Keratinocyte (primary cell): ENCODE measurements around the gene SLC9A3. TPM values are rescaled to one million over a fixed set of nuclear protein-coding genes. Genes with fewer than 3 reads are reported as not detected.

Source experiments
- DNase-seq: peaks from one replicate; pipeline ENCODE4 v3.0.0-alpha.2; 2011; ENCODE audit warnings: low read depth, missing footprints, low spot score
- FAIRE-seq: peaks from 2 replicates; lab custom pipeline; 2011; peaks lifted over from hg19 to GRCh38; lab: Jason Lieb, UNC
- H2AFZ ChIP-seq: 2 replicates; pipeline ENCODE4 v1.6.0; 2012; ENCODE audit warnings: low read length, control low read depth, inconsistent platforms; ENCODE audit not compliant: control insufficient read depth
- H3K27ac ChIP-seq: 2 replicates; pipeline ENCODE4 v1.5.1; 2011; ENCODE audit warnings: low read length; ENCODE audit not compliant: control insufficient read depth, insufficient read depth
- H3K27me3 ChIP-seq: 3 replicates; pipeline ENCODE4 v1.6.0; 2011; ENCODE audit warnings: low read length; ENCODE audit not compliant: control insufficient read depth, insufficient read depth; ENCODE audit errors: extremely low read depth
- H3K36me3 ChIP-seq, 2 experiments: 2 replicates in 1 of 2; 3 replicates in 1 of 2; pipeline ENCODE4 v1.5.1; 2011; ENCODE audit warnings: low read length in 2 of 2, mild to moderate bottlenecking in 1 of 2; ENCODE audit not compliant: control insufficient read depth in 2 of 2, insufficient read depth in 2 of 2; ENCODE audit errors: extremely low read depth in 1 of 2
- H3K4me1 ChIP-seq: 3 replicates; pipeline ENCODE4 v1.5.1; 2011; ENCODE audit warnings: low read length; ENCODE audit not compliant: control insufficient read depth, insufficient read depth; ENCODE audit errors: extremely low read depth
- H3K4me2 ChIP-seq: 3 replicates; pipeline ENCODE4 v1.6.0; 2011; ENCODE audit warnings: low read depth, low read length; ENCODE audit not compliant: control insufficient read depth, insufficient read depth; ENCODE audit errors: extremely low read depth
- H3K4me3 ChIP-seq, 3 experiments: fragments of 200-600 bp in 1 of 3; sonication (generic) in 1 of 3; 2 replicates in 2 of 3; 3 replicates in 1 of 3; pipeline ENCODE4 v1.5.1; 2011 to 2016; ENCODE audit warnings: low read length in 3 of 3, mild to moderate bottlenecking in 3 of 3, control low read depth in 2 of 3, inconsistent platforms in 1 of 3, low read depth in 1 of 3, mixed read lengths in 1 of 3, mixed run types in 1 of 3, moderate library complexity in 1 of 3; ENCODE audit not compliant: control insufficient read depth in 2 of 3, insufficient read depth in 2 of 3; ENCODE audit errors: extremely low read depth in 1 of 3
- H3K79me2 ChIP-seq: 2 replicates; pipeline ENCODE4 v1.6.0; 2012; ENCODE audit warnings: low read length; ENCODE audit not compliant: control insufficient read depth, insufficient read depth
- H3K9ac ChIP-seq: 3 replicates; pipeline ENCODE4 v1.6.0; 2011; ENCODE audit warnings: low read length; ENCODE audit not compliant: control insufficient read depth, insufficient read depth; ENCODE audit errors: extremely low read depth
- H3K9me1 ChIP-seq: 3 replicates; pipeline ENCODE4 v1.6.0; 2011; ENCODE audit warnings: low read length; ENCODE audit not compliant: control insufficient read depth, insufficient read depth; ENCODE audit errors: extremely low read depth
- H3K9me3 ChIP-seq: 2 replicates; pipeline ENCODE4 v1.5.1; 2012; ENCODE audit warnings: low read depth, low read length; ENCODE audit not compliant: control insufficient read depth
- H4K20me1 ChIP-seq: 3 replicates; pipeline ENCODE4 v1.6.0; 2011; ENCODE audit warnings: low read length; ENCODE audit not compliant: control insufficient read depth, insufficient read depth; ENCODE audit errors: extremely low read depth
- CTCF ChIP-seq, 3 experiments: IDR thresholded peaks in 1 of 3; conservative IDR thresholded peaks in 1 of 3; optimal IDR thresholded peaks in 1 of 3; 2 replicates in 2 of 3; 3 replicates in 1 of 3; pipeline versions ENCODE3 to v1.5.1; 2011; ENCODE audit warnings: low read length in 3 of 3, mild to moderate bottlenecking in 3 of 3, moderate library complexity in 2 of 3, control low read depth in 1 of 3, inconsistent platforms in 1 of 3; ENCODE audit not compliant: insufficient read depth in 2 of 3; ENCODE audit errors: extremely low read depth in 1 of 3
- EZH2 ChIP-seq: IDR thresholded peaks from one replicate; pipeline ENCODE4 v1.6.1; 2012; ENCODE audit warnings: inconsistent platforms, mild to moderate bottlenecking, low read length, moderate library complexity
- dilution Hi-C: fragments of 300-500 bp; cut with MboI; formaldehyde crosslinking; loops from one replicate; pipeline ENCODE4 v1.7.0; 2020; ENCODE audit warnings: low sequenced_read_pairs; ENCODE audit not compliant: extremely low pct_ligation_motif_present
- polyA plus RNA-seq, 5 experiments: library from polyadenylated mRNA; depleted of rRNA in 3 of 5; stranded (reverse) in 3 of 5; stranded (forward) in 1 of 5; unstranded in 1 of 5; fragments of >200 nt; gene quantifications; 1 replicate in 1 of 5; 2 replicates in 3 of 5; 3 replicates in 1 of 5; pipeline versions ENCODE4 v1.2.1 to v1.2.3, GENCODE V29; 2011 to 2012; ENCODE audit warnings: missing spikeins in 2 of 5, low read depth in 1 of 5, low replicate concordance in 1 of 5

Gene SLC9A3
- polyA plus RNA-seq, 1 donor (not counting 4 experiments of a cell fraction or from before 2014, with no cell fraction given), result 0.55 TPM

GRCh38 chr5:479566-480319, 44.5 kb downstream of the SLC9A3 start:
- Histone ChIP-seq H3K4me2 (no peak overlapping the region), H3K4me3 (no peak overlapping the region), H3K36me3 (no peaks in the 10 kb centered on the region), H3K79me2 (no peaks in the 10 kb centered on the region), H3K9me3 (no peaks in the 10 kb centered on the region), H3K27me3 (peaks cover 33% of the 10 kb centered on the region), H2AFZ (no peak overlapping the region), H4K20me1 (no peaks in the 10 kb centered on the region), H3K4me1 (peaks cover 13% of the 10 kb centered on the region), H3K9ac (no peak overlapping the region), H3K9me1 (no peaks in the 10 kb centered on the region), H3K27ac (no peak overlapping the region)
- dilution Hi-C loops, result no loop called here
- DNase-seq, result no peak
- no peak for TF ChIP-seq CTCF (optimal IDR thresholded peaks at IDR 0.05 in 1 of 3, IDR thresholded peaks at IDR 0.05 in 1 of 3, conservative IDR thresholded peaks at IDR 0.05 in 1 of 3; ENCODE audit: extremely low read depth in 1 of 3, insufficient read depth in 2 of 3, low read length in 3 of 3)
- TF ChIP-seq EZH2, result no peak
- no peak for FAIRE-seq

GRCh38 chr5:478982-479535, 45.2 kb downstream of the SLC9A3 start:
- DNase-seq (no peak), FAIRE-seq (no peak)
- H3K9ac ChIP-seq, result no peak overlapping the region
- H3K4me1 ChIP-seq, result peaks cover 13% of the 10 kb centered on the region
- dilution Hi-C loops, result no loop called here
- H2AFZ ChIP-seq, result no peak overlapping the region
- H3K4me2 ChIP-seq, result no peak overlapping the region
- no peaks in the 10 kb centered on the region for H3K36me3 ChIP-seq
- no peak overlapping the region for H3K4me3 ChIP-seq
- no peaks in the 10 kb centered on the region for H4K20me1 ChIP-seq
- H3K27me3 ChIP-seq, result peaks cover 28% of the 10 kb centered on the region
- no peaks in the 10 kb centered on the region for H3K79me2 ChIP-seq
- no peaks in the 10 kb centered on the region for H3K9me1 ChIP-seq
- no peaks in the 10 kb centered on the region for H3K9me3 ChIP-seq
- no peak for TF ChIP-seq EZH2
- no peak for TF ChIP-seq CTCF (optimal IDR thresholded peaks at IDR 0.05 in 1 of 3, IDR thresholded peaks at IDR 0.05 in 1 of 3, conservative IDR thresholded peaks at IDR 0.05 in 1 of 3; ENCODE audit: extremely low read depth in 1 of 3, insufficient read depth in 2 of 3, low read length in 3 of 3)
- no peak overlapping the region for H3K27ac ChIP-seq
